H9 (cell line): Measurements from ENCODE around the gene HLA-DMA. TPM values are rescaled to one million over a fixed set of nuclear protein-coding genes. Genes with fewer than 3 reads are reported as not detected.

Experiments
- DNase-seq: peaks from one replicate; pipeline ENCODE4 v3.0.0-alpha.2; 2017
- H2AFZ ChIP-seq: one replicate; pipeline ENCODE4 v1.6.1; 2013; ENCODE audit warnings: mild to moderate bottlenecking, low read length, control low read depth, moderate library complexity
- H2AK5ac ChIP-seq: 2 replicates; pipeline ENCODE4 v1.6.1; 2013; ENCODE audit warnings: low read length, control low read depth, mixed read lengths; ENCODE audit not compliant: insufficient read length
- H2BK120ac ChIP-seq: one replicate; pipeline ENCODE4 v1.6.1; 2013; ENCODE audit warnings: low read depth, mild to moderate bottlenecking, low read length, control low read depth, inconsistent platforms; ENCODE audit not compliant: poor library complexity, severe bottlenecking
- H2BK12ac ChIP-seq: 2 replicates; pipeline ENCODE4 v1.6.1; 2013; ENCODE audit warnings: low read length, control low read depth, mixed read lengths, low read depth; ENCODE audit not compliant: insufficient read length
- H2BK15ac ChIP-seq: 2 replicates; pipeline ENCODE4 v1.6.1; 2013; ENCODE audit warnings: low read depth, low read length, control low read depth
- H2BK20ac ChIP-seq: one replicate; pipeline ENCODE4 v1.6.1; 2013; ENCODE audit warnings: low read depth, mild to moderate bottlenecking, low read length, control low read depth, inconsistent platforms; ENCODE audit not compliant: poor library complexity, severe bottlenecking
- H2BK5ac ChIP-seq: 2 replicates; pipeline ENCODE4 v1.6.1; 2013; ENCODE audit warnings: low read length, control low read depth, mixed read lengths; ENCODE audit not compliant: insufficient read length
- H3K14ac ChIP-seq: 2 replicates; pipeline ENCODE4 v1.6.1; 2013; ENCODE audit warnings: low read length, control low read depth; ENCODE audit not compliant: insufficient read depth
- H3K18ac ChIP-seq: 2 replicates; pipeline ENCODE4 v1.6.1; 2013; ENCODE audit warnings: low read depth, mild to moderate bottlenecking, mixed read lengths, low read length, control low read depth; ENCODE audit not compliant: insufficient read length
- H3K23ac ChIP-seq: 2 replicates; pipeline ENCODE4 v1.6.1; 2013; ENCODE audit warnings: low read length, control low read depth, mixed read lengths, low read depth; ENCODE audit not compliant: insufficient read length
- H3K23me2 ChIP-seq: 2 replicates; pipeline ENCODE4 v1.6.1; 2013; ENCODE audit warnings: low read depth, mild to moderate bottlenecking, mixed read lengths, low read length, control low read depth; ENCODE audit not compliant: insufficient read length, poor library complexity, severe bottlenecking
- H3K27ac ChIP-seq: 2 replicates; pipeline ENCODE4 v1.5.1; 2013; ENCODE audit warnings: low read length, control low read depth, mixed read lengths, low read depth; ENCODE audit not compliant: insufficient read length
- H3K27me3 ChIP-seq: 2 replicates; pipeline ENCODE4 v1.6.1; 2013; ENCODE audit warnings: low read length, control low read depth, inconsistent platforms; ENCODE audit not compliant: insufficient read depth
- H3K4ac ChIP-seq: 2 replicates; pipeline ENCODE4 v1.6.1; 2013; ENCODE audit warnings: low read depth, mild to moderate bottlenecking, control low read depth, inconsistent platforms, low read length, moderate library complexity
- H3K4me1 ChIP-seq: 2 replicates; pipeline ENCODE4 v1.6.1; 2013; ENCODE audit warnings: low read length, control low read depth, inconsistent platforms; ENCODE audit not compliant: insufficient read depth
- H3K4me2 ChIP-seq: 2 replicates; pipeline ENCODE4 v1.6.1; 2013; ENCODE audit warnings: low read length, control low read depth, mixed read lengths; ENCODE audit not compliant: insufficient read length, insufficient read depth
- H3K56ac ChIP-seq: 2 replicates; pipeline ENCODE4 v1.6.1; 2013; ENCODE audit warnings: low read depth, mild to moderate bottlenecking, mixed read lengths, low read length, control low read depth; ENCODE audit not compliant: insufficient read length
- H3K79me1 ChIP-seq: 2 replicates; pipeline ENCODE4 v1.6.1; 2013; ENCODE audit warnings: low read depth, mild to moderate bottlenecking, moderate library complexity, low read length, control low read depth, inconsistent platforms; ENCODE audit not compliant: insufficient read depth, poor library complexity, severe bottlenecking
- H3K79me2 ChIP-seq: 2 replicates; pipeline ENCODE4 v1.6.1; 2013; ENCODE audit warnings: low read length, control low read depth, inconsistent platforms; ENCODE audit not compliant: insufficient read depth
- H3K9ac ChIP-seq: 2 replicates; pipeline ENCODE4 v1.6.1; 2013; ENCODE audit warnings: low read length, control low read depth, mixed read lengths; ENCODE audit not compliant: insufficient read length; ENCODE audit errors: extremely low read depth
- H3K9me3 ChIP-seq: one replicate; pipeline ENCODE4 v1.6.1; 2013; ENCODE audit warnings: low read depth, low read length, inconsistent platforms; ENCODE audit not compliant: control insufficient read depth
- H3T11ph ChIP-seq: one replicate; pipeline ENCODE4 v1.6.1; 2013; ENCODE audit warnings: mild to moderate bottlenecking, low read length, control low read depth, inconsistent platforms
- H4K20me1 ChIP-seq: one replicate; pipeline ENCODE4 v1.6.1; 2013; ENCODE audit not compliant: control insufficient read depth, insufficient read length, insufficient read depth
- H4K5ac ChIP-seq: 2 replicates; pipeline ENCODE4 v1.6.1; 2013; ENCODE audit warnings: low read depth, mild to moderate bottlenecking, mixed read lengths, low read length, control low read depth; ENCODE audit not compliant: insufficient read length
- H4K8ac ChIP-seq: replicated peaks from 2 replicates; pipeline ENCODE4 v1.6.1; 2013; ENCODE audit warnings: low read length, control low read depth, mixed read lengths, low read depth; ENCODE audit not compliant: insufficient read length
- H4K91ac ChIP-seq: 2 replicates; pipeline ENCODE4 v1.6.1; 2013; ENCODE audit warnings: low read depth, mild to moderate bottlenecking, moderate library complexity, mixed read lengths, low read length, control low read depth; ENCODE audit not compliant: insufficient read length
- H3K27ac Mint-ChIP-seq, 3 experiments: 2 replicates in 2 of 3; 3 replicates in 1 of 3; pipeline ENCODE4 v1.8.0; 2020 to 2021; ENCODE audit warnings: mixed read lengths in 3 of 3, mild to moderate bottlenecking in 1 of 3, moderate library complexity in 1 of 3
- H3K27me3 Mint-ChIP-seq: 2 replicates; pipeline ENCODE4 v1.8.0; 2021; ENCODE audit warnings: low read depth, mild to moderate bottlenecking, moderate library complexity, mixed read lengths
- H3K36me3 Mint-ChIP-seq, 3 experiments: 2 replicates in 2 of 3; 3 replicates in 1 of 3; pipeline ENCODE4 v1.8.0; 2020 to 2021; ENCODE audit warnings: low read depth in 3 of 3, mixed read lengths in 3 of 3; ENCODE audit not compliant: insufficient read depth in 1 of 3
- H3K4me1 Mint-ChIP-seq, 2 experiments: 2 replicates each; pipeline ENCODE4 v1.8.0; 2020; ENCODE audit warnings: mixed read lengths in 2 of 2
- H3K4me3 Mint-ChIP-seq, 2 experiments: 2 replicates in 1 of 2; 3 replicates in 1 of 2; pipeline ENCODE4 v1.8.0; 2020 to 2021; ENCODE audit warnings: mild to moderate bottlenecking in 2 of 2, mixed read lengths in 2 of 2, moderate library complexity in 1 of 2
- H3K9me3 Mint-ChIP-seq, 2 experiments: 2 replicates in 1 of 2; 3 replicates in 1 of 2; pipeline ENCODE4 v1.8.0; 2020; ENCODE audit warnings: mild to moderate bottlenecking in 2 of 2, mixed read lengths in 2 of 2, moderate library complexity in 1 of 2
- CTCF ChIP-seq: fragments of 200-600 bp; sonication (generic); conservative IDR thresholded peaks from 3 replicates; pipeline ENCODE4 v1.8.0; 2021; ENCODE audit warnings: antibody characterized with exemption, mild to moderate bottlenecking
- WGBS: extraction: QIAGEN DNeasy Blood & Tissue Kit; methylation state at CpG from one replicate; pipeline ENCODE4 v1.1.7; 2013; ENCODE audit warnings: missing lambda C conversion rate, low lambda C conversion rate, mixed read lengths; ENCODE audit not compliant: insufficient read length; ENCODE audit errors: extremely low coverage; 5-methylcytosine and 5-hydroxymethylcytosine counted together
- total RNA-seq: library from RNA; stranded (reverse); gene quantifications from 2 replicates; pipeline ENCODE4 v1.2.1, GENCODE V29; 2021

Gene HLA-DMA
- total RNA-seq, 1 experiment from 2014 or later = 7.5 TPM

GRCh38 chr6:32969685-32970412, 17.0 kb upstream of the HLA-DMA start:
- peaks cover 27% of the 10 kb centered on the region for H3K79me2 ChIP-seq
- no peak overlapping the region for H2AFZ ChIP-seq
- peak overlapping the region; percentile 49 for H2BK20ac ChIP-seq
- peaks cover 23% of the 10 kb centered on the region for H3K23me2 ChIP-seq
- H4K91ac ChIP-seq = peak overlapping the region; percentile 96
- Mint-ChIP-seq H3K27me3 (peaks cover 4% of the 10 kb centered on the region; the same call in 1 of the 2 replicates), H3K9me3 (peaks cover 7 to 11% of the 10 kb centered on the region in 2 experiments), H3K27ac (peak overlapping the region; percentile 100), H3K4me1 (peaks cover 18 to 20% of the 10 kb centered on the region in 2 experiments), H3K4me3 (peak overlapping the region; percentile 96), H3K36me3 (peaks cover 44 to 49% (median 45%) of the 10 kb centered on the region in 3 experiments)
- H2BK5ac ChIP-seq = peak overlapping the region; percentile 99
- peak overlapping the region; percentile 91 for H2BK12ac ChIP-seq
- H3K27me3 ChIP-seq = no peaks in the 10 kb centered on the region
- no peak overlapping the region for H2BK15ac ChIP-seq
- H3K18ac ChIP-seq = peak overlapping the region; percentile 96
- H3K27ac ChIP-seq = peak overlapping the region; percentile 100
- peak overlapping the region; percentile 98 for H3K9ac ChIP-seq
- peak; percentile 81 for DNase-seq
- peak overlapping the region; percentile 97 for H3K4ac ChIP-seq
- peak overlapping the region; percentile 96 for H3T11ph ChIP-seq
- H3K4me1 ChIP-seq = no peaks in the 10 kb centered on the region
- peak overlapping the region; percentile 96 for H3K14ac ChIP-seq
- peak overlapping the region; percentile 99 for H2AK5ac ChIP-seq
- H3K4me2 ChIP-seq = peak overlapping the region; percentile 87
- TF ChIP-seq CTCF = peak; percentile 46; the same call in 2 of the 3 replicates
- no CpG with 5 or more reads among the region's 19 CpGs for WGBS
- H3K79me1 ChIP-seq = no peaks in the 10 kb centered on the region
- H4K20me1 ChIP-seq = no peaks in the 10 kb centered on the region
- H2BK120ac ChIP-seq = peak overlapping the region; percentile 96
- H3K9me3 ChIP-seq = no peaks in the 10 kb centered on the region
- H3K23ac ChIP-seq = peak overlapping the region; percentile 9
- H3K56ac ChIP-seq = peak overlapping the region; percentile 100
- H4K5ac ChIP-seq = peak overlapping the region; percentile 99
- H4K8ac ChIP-seq = peak overlapping the region; percentile 97
